Suprapubic skin (tissue), 4 donors: ENCODE results near the gene UHRF1.

ENCODE experiments used
- POLR2A ChIP-seq, 2 donors: fragments of 450-650 bp; IDR thresholded peaks; one replicate each; pipeline ENCODE4 v1.6.1; 2017; ENCODE audit warnings: antibody characterized with exemption in 2 of 2, mild to moderate bottlenecking in 2 of 2, moderate library complexity in 2 of 2
- POLR2AphosphoS5 ChIP-seq, 3 donors: sonication (generic); formaldehyde crosslinking; IDR thresholded peaks; one replicate each; pipeline ENCODE4 v1.6.1; 2017; ENCODE audit warnings: antibody characterized with exemption in 3 of 3
- TF ChIP-seq, protein P1 (sequence below), 2 donors: fragments of 200-600 bp in 1 of 2; fragments of 450-650 bp in 1 of 2; sonication (generic) in 1 of 2; IDR thresholded peaks; one replicate each; pipeline ENCODE4 v1.5.1; 2016 to 2019; ENCODE audit warnings: antibody characterized with exemption in 2 of 2, mild to moderate bottlenecking in 1 of 2, moderate library complexity in 1 of 2

DNA sequence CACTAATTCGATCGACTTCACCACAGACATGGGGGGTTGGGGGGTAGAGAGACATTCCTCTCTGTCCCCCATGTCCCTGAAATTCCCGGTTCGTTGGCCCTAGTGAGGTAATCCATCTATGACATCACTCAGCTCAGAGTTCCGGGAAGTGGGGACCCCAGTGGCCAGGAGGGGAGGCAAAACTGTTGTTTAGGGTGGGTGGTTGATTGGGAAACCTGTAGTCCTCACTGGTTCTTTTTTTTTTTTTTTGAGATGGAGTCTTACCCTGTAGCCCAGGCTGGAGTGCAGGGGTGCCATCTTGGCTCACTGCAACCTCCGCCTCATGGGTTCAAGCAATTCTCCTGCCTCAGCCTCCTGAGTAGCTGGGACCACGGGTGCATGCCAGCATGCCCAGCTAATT lies 6.5 kb upstream of the UHRF1 start, which contains the start of gene ARRDC5:
- TF ChIP-seq, protein P1, sequence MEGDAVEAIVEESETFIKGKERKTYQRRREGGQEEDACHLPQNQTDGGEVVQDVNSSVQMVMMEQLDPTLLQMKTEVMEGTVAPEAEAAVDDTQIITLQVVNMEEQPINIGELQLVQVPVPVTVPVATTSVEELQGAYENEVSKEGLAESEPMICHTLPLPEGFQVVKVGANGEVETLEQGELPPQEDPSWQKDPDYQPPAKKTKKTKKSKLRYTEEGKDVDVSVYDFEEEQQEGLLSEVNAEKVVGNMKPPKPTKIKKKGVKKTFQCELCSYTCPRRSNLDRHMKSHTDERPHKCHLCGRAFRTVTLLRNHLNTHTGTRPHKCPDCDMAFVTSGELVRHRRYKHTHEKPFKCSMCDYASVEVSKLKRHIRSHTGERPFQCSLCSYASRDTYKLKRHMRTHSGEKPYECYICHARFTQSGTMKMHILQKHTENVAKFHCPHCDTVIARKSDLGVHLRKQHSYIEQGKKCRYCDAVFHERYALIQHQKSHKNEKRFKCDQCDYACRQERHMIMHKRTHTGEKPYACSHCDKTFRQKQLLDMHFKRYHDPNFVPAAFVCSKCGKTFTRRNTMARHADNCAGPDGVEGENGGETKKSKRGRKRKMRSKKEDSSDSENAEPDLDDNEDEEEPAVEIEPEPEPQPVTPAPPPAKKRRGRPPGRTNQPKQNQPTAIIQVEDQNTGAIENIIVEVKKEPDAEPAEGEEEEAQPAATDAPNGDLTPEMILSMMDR (IDR thresholded peaks at IDR 0.05) = no peak
- TF ChIP-seq POLR2A (IDR thresholded peaks at IDR 0.05) = no peak
- no peak for TF ChIP-seq POLR2AphosphoS5 (IDR thresholded peaks at IDR 0.05)
